HG02870 (cell line): ENCODE measurements around the gene CDH13.

Experiments
- ATAC-seq: cut with Tn5 transposase; IDR thresholded peaks from one replicate; pipeline ENCODE4 v1.9.1; 2021; ENCODE audit warnings: mild to moderate bottlenecking, moderate library complexity; ENCODE audit not compliant: unreplicated experiment

CDH13 gene

DNA sequence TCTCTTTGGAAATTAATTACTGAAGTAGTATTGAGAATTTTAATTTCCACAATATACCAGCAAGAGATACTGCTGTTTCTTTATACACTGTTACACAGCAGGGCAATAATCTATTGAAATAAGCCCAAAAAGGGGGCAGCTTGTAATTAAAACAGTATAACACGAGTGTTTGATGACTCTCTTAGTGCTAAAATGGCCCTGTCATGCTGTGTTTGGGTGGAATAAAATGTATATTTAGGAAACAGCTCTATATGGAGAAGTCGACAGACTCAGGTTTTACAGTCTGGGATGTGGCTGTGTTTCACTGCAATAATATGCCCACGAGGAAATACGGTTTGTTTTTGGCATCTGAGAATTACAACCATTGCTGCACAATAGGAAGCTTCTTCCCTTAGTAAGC is 643.3 kb downstream of the CDH13 start:
- no peak for ATAC-seq

DNA sequence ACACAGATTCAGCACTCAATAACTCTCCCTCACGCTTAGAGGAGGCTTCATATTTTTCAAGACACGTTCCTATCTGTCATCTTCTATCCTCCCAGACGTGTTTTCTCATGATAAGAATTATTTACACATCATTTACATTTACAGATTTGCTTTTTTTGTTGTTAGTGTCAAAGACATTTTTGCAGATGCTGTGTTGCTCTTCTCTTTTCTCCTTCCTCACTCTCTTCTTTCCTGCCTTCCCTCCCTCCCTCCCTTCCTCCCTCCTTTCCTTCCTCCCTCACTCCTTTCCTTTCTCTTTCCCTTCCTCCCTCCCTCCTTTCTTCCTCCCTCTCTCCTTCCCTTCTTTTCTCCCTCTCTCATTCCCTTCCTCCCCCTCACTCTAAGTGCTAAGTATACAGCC is 643.9 kb downstream of the CDH13 start:
- ATAC-seq: no peak

DNA sequence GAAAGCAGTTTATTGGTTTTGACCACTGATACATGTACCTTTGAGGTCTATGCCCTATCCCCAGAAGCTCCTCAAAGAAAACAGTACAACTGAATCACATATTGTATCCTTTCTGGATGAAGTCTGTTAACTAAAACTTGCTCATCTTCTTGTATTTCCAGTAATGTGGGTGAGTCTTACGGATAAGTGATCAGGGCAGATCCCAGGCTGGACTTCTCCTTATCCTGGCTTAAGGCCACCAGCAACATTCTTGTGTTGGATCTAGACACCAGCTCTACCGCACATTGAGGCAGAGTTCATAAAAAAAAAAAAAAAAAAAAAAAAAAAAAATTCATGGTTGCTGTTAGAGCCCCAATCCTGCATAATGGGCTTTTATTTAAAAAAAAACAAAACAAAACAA is 644.4 kb downstream of the CDH13 start:
- ATAC-seq: no peak

DNA sequence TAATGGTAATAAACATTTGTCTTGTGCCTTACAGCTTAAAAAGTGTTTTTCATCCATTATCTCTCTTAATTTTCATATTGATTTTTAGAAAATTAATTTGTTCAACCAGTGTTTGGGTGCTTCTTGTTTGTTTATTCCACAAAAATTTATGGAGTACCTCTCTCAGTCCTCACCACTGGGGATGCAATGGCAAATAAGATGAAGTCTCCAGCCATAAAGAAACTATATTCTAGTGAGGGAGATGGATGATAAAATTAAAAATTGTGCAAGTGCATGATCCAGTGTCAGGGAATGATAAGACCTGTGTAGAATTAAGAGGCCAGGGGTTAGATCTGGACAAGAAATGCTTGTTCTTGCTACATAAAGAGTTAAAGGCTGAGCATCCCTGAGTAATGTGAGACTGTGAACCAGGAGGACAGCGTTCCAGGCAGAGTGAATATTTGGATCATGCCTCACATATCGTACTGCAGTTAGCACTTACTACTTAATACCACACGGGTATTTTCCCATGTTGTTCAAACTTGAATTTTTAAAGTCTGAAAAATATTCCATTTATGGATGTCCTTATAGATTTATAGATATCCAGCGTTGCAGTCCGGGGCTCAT is 645.3 kb downstream of the CDH13 start:
- ATAC-seq: no peak

DNA sequence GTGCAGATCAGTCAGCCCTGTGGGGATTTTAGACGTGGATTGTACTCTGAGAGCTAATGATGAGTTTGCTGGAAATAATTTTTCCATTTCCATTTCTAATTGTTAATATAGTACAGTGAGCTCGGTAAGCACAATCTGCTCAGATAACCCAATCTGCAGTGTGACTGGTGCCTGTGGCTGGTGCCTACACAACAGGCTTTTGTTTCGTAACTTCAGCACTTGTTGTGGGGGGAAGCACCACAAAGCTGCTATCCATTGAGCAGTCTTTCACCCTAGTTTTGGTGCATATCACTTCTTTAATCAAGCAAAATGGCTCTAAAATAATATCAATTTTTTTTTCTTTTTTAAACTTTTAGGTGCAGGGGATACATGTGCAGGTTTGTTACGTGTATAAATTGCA is 646.1 kb downstream of the CDH13 start:
- no peak for ATAC-seq

DNA sequence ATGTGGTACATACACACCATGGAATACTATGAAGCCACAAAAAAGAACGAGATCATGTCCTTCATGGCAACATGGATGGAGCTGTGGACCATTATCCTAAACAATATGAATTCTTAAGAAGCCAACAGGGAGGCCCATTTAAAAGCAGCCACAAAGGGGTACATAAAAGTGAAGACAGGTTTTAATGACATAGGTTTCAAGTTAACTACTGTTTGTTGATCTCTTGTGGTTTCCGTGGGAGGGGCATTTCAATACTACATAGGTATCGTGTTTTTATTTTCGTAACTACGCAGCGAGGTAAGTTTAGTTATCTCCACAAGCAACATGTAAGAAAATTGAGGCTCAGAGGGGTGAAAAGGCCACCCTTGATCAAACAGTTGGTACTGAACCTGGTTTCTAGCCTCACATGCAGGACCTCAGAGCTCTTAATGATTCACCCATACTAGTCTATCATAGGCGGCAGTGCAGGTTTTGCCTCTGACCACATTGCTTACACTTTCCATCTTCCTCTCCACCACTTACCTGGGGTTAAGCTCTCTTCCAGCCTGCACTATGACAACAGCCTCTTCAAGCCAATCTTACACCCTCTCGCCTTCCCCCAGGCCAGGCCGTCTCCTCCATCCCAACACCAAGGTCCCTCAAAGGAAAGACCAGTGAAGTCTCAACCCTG is 646.9 kb downstream of the CDH13 start:
- no peak for ATAC-seq

DNA sequence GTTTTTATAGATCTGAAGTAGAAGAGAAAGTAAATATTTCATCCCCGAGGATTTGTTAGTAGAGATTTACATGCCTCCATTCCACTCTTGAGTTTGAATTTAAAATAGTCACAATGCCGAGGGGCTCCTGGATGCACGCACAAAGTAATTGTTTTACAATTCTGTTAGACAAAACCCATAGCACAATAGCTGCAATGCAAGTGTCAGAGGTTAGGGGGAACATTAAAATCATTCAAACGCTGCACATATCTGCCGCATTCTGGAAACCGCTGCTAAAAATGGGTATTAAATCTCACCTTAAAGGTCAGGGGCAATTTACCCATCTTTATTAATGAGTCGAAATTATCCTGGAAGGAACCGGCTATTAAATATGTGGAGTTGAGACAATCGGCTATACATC is 652.5 kb downstream of the CDH13 start:
- no peak for ATAC-seq

DNA sequence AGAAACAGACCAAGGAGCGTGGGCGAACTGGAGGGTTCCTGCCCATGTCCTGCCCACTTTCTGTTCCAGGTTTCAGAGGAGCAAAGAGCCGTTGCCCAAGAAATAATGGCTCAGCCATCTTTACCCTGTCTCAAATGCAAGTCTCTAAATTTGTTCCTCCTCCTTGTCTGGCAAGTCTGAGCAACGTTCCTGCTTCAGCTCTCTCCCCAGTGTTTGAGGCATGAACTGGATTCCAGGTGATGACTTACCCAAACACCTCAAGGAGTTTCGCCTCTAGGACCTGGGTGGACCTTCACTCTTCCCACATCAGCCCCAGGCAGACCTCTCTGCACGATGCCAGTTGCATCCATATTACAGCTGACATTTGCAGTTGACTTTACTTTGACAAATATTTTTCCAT is 659.2 kb downstream of the CDH13 start:
- no peak for ATAC-seq

DNA sequence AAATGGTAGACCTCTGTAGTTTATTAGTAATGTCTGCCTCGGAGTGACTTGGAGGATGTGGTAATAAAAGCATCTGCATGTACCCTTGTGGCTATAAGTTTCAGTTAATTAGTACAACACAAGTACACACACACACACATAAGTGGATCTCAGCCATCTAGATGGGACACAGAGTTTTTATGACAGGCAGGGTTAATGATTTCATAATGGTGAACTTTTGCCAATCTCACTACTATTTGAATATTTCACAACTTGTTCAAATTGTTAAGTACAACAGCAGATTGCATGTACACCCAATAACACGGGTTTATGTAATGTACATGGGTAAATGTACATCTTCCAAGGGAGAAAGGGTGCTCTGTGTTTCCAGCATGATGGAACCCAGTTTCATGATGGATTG is 669.7 kb downstream of the CDH13 start:
- ATAC-seq: no peak

DNA sequence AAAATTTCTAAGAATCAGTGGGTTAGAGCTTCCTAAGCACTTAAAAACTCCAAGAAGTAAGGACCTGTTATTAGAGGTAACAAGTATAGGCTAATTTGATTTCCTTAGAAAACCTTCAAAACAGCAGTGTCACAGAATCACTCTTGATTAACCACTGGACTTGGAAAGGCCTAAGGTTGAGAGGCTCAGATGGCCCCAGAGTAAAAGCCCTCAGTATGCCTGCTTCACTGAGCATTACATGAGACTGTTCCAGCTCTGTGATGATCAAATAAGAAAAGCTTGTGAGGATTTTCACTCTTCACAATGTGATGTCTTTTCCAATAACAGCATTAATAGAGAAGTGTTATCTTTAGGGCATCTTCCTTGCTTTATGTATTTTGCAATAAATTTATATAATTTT is 671.8 kb downstream of the CDH13 start:
- ATAC-seq: no peak

DNA sequence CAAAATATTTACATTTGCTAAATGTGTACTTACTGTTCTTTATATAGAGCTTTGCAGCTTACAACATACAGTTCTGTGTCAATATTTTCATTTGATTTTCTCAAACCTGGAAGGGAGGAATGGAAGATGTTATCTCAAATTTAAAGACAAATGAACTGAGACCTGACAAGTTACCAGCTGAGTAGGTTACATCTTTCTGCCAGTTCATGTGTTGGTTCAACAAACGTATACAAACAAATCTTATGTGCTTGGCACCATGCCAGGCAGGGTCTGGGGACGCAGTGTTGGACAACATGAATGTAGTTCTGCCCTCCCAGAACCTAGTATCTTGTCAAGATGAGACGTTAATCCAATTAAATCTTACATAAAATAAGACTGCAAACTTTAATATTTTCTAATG is 673.6 kb downstream of the CDH13 start:
- ATAC-seq: no peak

DNA sequence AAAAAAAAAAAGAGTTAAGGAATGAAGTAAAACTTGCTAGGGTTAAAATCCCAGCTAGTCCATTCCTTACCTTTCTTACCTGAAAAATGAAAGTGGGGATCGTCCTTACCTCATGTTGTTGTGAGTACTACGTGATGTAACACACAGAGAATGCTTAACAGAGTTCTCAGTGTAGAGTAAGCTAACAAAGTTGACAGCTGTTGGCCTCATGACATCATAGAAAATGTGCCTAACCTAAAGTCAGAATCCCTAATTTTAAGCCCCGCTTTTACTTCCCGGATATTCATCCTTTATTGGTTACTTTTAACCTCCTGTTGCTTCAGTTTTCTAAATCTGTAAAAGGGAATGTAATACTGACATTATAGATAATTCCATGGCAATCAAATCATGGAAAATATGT is 675.2 kb downstream of the CDH13 start:
- ATAC-seq: no peak

DNA sequence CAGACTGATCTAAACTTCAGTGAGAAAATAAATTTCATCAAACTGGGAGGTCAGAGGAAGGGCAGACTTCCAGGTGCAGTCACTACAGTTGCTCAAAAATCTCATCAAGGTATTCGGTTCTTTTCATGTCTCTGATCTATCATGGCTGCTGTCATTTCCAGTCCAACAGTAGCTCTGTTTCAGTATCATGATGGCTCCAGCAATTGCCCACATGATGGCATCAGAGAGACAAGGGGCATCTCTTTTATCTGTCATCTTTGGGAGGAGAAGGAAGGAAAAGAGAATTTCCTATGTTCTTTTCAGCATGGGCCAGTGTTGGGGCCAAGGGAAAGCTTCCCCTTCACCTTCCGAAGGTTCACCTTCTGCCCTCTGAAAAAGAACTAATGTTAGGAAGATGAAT is 676.1 kb downstream of the CDH13 start:
- no peak for ATAC-seq

DNA sequence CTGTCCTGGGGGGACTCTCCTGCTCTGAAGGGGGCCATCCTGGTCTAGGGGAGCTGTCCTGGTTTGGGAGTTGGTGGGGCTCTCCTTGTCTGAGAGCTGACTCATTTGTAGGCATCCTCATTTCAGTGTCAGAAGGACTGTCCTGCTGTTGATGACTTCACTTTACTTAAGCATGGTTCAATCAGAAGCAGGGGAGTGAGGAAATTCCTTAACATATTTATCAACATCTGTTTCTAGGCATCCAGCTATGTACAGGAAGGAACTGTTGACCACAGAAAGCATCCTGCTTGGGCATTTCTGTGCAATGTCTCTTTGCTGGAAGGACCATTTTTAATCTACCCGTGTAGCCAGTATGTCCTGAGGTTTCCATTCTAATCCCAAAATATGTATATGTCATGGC is 678.3 kb downstream of the CDH13 start:
- ATAC-seq: no peak

DNA sequence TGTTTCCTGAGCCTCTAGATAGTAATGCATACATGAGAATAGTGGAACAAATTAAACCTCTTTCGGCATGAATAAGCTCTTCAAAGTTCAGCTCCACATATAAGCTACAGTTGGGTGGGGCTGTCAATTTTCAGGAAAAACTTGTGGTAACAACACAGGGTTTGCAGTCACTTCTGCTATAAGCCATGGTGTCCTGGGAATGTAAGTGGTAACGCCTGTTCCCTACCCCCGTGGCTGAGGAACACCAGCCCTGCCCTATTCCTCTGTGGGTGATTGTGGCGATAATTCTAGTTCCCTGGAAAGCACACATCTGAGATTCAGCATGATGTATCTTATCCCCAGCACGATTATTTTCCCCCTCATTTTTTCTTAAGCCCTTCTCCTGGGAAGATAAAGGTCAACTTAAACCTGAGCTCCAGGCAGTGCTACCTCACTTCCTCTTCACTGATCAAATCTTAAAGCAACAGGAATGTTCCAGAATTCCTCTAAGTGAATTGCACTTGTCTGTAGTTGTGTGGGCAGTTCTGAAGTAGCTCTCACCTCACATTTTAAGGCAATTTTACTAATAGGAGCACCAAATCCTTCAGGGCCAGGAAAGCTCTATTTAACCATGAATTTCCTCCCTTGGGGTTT is 680.3 kb downstream of the CDH13 start:
- ATAC-seq: no peak

DNA sequence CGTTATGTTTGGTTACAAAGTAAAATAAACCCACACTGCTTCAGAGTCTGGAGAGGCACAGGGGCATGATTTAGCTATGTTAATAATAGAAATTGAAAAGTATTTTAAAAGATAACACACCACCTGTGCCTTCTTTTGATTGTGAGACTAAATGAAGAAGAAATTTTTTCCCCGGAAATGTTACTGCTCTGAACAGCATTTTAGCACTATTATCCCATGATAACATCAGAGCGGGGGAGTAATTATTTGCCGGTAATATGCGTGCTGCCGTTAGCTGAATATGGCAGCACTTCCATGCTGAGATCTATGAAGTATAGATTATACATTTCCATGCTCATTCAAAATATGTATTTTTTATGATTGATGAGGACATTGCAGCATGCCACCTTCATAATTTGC is 680.8 kb downstream of the CDH13 start:
- no peak for ATAC-seq

DNA sequence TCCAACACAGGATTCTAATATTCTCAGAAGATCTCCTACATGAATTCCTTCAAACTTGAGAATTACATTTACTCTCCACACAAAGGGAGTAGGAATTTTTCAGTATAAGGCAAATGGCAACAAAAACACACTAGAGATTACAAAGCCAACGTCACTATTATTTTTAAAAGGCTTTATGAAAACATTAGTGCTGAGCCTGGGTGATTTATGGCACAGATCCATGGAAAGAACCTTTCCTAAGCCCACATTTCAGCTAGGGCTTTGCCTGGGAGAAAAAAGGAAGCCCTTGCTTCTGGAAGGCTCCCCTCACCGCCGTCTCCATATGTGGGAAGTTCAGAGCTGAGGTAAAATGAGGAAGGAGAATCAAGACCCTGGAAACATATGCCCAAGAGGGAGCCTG is 681.6 kb downstream of the CDH13 start:
- ATAC-seq: no peak

DNA sequence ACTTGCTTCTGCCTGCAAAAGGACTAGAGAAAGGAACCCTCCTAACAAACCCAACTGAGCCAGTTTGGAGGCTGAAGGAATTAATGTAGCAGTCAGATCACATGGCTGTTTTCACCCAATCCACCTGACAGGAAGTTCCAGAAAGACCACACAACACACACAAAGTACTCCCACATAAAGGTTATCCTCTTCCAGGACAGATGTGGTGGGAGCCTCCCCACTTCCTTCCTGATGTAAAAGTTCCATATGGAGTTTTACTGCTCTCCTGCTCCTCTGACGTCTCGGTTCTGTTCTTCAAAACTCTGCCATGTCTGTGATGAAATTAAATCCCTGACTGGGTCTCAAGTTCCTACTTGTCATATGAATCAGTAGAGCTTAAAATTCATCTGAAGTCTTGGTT is 684.0 kb downstream of the CDH13 start:
- no peak for ATAC-seq

DNA sequence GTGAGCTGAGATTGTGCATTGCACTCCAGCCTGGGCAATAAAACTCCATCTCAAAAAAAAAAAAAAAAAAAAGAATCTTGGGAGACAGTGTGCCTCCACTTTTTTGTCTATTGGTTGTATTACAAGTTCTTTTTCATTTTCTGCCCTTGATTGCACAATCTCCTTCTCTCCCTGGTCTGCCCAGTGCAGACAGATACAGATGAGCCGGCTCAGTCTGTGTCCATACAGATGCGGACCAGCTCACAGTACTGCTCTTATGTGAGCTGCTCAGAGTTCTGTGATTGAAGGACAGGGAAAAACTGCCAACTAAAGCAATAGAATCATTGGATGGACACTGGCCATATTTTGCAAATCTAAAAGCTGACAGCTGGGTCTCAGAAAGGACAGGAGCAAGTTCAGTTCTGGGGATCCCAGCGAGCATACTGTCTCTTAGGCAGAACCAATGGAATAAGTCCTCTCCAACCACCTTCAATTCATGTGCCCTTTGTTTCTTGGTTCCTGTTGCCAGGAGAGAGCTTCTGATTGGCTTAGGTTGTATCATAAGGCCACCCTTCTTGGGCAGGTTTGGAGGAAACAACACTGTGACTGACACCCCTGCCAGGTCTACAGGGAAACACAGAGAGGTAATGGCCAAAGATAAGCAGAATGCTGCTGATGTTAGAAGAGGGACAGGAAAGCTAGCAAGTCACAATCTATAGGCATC is 685.4 kb downstream of the CDH13 start:
- no peak for ATAC-seq

DNA sequence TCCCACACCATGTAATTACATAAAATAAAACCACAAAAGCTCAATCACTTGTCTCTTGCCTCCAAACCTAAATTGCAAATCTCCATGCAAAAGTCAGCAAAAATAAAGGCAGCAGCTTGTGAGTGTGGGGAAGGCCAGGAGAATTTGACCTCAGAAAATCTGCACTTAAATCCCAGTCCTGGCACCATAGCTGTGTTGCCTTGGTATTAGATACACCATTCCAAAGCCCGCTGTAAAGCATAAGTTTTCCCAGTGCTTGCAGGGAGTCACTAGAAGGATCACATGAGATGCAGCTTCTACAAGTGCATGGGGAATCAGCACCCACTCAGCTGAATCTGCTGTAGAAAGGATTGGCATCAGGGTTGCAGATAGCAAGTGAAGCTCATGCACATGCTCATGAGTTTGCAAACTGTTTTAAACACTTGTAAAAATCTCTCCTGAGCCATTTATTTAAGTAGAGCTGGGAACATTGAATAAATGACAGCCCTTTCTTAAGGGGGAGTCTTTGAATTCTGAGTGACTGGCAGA is 686.0 kb downstream of the CDH13 start:
- ATAC-seq: no peak

DNA sequence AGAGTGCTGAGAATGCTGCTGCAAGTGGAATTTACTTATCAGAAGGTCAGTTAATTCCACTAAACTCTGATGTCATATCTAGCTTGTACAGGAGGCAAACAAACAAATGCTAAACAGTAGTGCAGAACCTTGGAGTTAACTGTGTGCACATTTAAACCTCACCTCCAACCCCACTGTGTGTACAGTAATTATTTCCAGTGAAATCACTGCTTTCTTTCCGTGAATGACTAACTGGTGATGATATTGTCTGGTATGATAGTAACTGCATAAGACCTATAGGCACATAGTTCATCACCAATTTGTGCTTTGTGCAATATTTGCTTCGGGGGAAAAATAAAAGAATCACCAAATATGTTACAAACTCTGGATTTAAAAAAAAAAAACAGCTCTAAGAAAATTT is 688.5 kb downstream of the CDH13 start:
- ATAC-seq: no peak

DNA sequence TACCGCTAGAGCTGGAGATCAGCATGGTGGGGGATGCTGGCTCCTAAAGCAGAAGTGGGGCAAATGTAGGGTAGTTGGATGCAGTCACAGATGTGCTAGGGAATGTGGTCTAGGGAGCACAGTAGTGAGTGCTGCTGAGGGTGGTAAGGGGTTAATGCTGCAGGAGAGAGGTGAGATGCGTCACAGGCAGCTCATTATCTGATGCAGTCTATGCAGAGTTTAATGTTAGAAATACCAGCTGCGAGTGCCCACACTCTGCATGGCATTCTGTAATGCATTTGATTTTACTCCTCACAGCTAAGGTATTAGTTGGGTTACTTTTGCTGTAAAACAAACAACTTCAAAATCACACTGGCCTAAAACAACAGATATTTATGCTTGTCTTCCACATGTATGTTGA is 689.7 kb downstream of the CDH13 start:
- no peak for ATAC-seq
